HG03066 (cell line): ENCODE data around the gene UBE2D1.

ENCODE experiments used
- ATAC-seq: cut with Tn5 transposase; IDR thresholded peaks from one replicate; pipeline ENCODE4 v1.9.1; 2021; ENCODE audit warnings: low read depth; ENCODE audit not compliant: unreplicated experiment

UBE2D1 gene

GRCh38 chr10:58336242-58336641 is 1.4 kb downstream of the UBE2D1 start:
- ATAC-seq, result no peak

DNA sequence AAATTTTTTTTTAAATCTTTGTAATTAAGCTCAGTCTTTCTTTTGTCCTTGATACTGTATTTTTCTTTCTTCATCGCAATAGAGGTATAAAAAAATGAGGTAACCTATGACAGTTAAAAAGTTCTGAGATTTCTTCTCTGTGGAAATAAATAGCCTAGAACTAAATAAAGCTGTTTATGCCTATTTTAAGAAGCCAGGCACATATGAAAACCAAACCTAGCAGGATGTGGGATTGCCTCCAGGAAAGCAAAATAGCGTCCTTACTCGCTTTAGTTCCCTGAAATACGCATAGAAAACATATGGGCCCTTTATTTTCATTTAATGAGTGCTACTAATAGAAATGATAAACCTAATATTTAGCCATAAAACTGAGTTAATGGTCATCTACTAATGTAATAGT is 6.6 kb downstream of the UBE2D1 start:
- no peak for ATAC-seq

GRCh38 chr10:58341947-58342346 is 7.1 kb downstream of the UBE2D1 start:
- ATAC-seq, result no peak

DNA sequence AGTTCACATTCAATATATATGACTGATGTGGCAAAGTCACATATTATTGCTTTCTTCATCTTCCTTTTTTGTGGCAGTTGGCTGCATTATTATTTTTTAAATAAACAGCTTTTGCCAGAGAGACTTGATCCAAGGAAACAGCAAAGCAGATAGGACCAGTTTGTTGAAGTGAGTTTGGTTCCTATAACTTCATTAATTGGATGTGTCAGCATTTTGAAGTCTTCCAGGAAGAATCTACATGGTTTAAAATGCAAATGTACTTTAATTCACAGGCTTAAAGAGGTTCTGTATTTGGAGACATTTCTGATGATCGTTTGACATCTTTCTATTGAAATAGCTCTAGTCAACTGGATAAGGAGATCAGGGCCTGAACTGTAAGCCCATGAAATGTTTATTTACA is 13.2 kb downstream of the UBE2D1 start:
- no peak for ATAC-seq

DNA sequence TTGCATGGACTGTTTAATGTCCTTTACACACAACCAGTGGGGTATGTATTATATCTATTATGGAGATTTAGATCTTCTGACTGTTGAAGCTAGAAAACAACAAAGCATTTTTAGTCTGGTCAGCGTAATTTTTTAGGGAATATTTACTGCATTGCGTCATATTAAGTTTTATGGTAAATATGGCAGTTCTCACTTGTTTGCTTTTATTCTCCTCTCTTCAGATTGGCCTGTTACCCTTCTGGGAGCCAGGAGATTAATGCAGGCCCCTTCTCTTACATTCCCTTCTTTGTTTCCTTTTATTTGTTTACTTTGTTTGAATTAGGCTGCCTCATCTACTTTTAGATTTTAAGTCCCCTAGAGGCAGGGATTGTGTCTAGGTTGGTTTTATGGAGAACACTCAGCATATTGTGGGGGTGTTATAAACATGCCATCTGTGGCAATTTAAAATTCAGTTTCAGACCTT is 13.8 kb downstream of the UBE2D1 start:
- no peak for ATAC-seq

- no peak for ATAC-seq
Measured at GRCh38 chr10:58350023-58350422, 15.2 kb downstream of the UBE2D1 start.

GRCh38 chr10:58350619-58351323 is 16.0 kb downstream of the UBE2D1 start:
- no peak for ATAC-seq

GRCh38 chr10:58351616-58352578 is 17.1 kb downstream of the UBE2D1 start:
- no peak for ATAC-seq

DNA sequence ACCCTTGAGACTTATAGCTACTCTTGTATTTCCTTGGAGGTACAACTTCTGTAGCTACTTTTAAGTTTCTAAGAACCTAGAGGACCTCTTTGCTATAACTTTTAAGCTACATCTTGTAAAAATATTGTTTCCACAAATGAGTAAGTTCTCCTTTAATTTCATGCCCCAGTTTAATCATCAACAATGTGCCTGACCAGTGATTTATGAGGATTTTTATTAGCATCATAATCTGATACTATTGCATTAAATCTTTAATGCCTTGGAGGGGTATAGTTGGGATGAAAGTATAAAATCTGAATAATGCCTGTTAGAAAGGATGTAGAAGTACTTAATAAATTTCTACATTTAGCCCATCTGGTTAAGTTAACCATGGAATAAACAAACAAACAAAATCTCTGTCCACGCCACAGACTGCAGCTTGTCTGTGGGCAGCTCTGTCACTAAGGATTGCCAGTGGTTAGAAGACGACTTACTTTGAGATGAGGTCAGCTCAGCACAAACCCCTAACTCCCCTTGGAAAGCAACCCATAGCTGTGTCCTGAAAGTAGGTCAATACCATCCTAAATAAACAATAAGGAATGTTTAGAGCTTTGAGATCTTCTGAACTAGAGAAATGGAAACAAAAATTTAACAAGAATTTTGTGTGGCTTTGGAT is 18.3 kb downstream of the UBE2D1 start:
- no peak for ATAC-seq

- ATAC-seq, result no peak
Measured at GRCh38 chr10:58356756-58357155, 21.9 kb downstream of the UBE2D1 start.

DNA sequence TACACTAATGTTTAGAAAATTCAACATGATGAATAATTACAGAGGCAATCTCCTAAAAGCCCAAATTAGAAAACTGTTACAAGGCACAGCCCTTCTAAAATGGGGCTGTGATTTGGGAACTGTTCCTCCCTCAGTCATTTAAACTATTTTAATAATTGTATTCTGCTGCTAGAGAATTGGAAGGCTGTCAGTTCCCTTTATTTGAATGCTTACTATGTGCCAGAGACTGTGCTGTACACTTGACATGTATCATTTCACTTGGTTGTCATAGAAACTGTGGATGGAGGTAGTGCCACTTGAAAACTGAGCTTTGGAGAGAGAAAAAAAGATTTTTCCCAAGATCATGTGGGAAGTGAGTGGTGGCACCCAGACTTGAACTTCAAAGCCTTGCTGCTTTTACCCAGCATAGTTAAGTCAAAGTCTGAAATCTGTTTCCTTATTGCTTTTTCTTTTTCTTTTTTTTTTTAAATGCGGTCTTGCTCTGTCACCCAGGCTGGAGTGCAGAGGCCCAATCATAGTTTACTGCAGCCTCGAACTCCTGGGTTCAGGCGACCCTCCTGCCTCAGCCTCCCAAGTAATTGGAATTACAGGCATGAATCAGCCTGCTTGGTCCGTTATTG is 23.6 kb downstream of the UBE2D1 start:
- no peak for ATAC-seq

GRCh38 chr10:58358947-58359346 is 24.1 kb downstream of the UBE2D1 start:
- no peak for ATAC-seq

DNA sequence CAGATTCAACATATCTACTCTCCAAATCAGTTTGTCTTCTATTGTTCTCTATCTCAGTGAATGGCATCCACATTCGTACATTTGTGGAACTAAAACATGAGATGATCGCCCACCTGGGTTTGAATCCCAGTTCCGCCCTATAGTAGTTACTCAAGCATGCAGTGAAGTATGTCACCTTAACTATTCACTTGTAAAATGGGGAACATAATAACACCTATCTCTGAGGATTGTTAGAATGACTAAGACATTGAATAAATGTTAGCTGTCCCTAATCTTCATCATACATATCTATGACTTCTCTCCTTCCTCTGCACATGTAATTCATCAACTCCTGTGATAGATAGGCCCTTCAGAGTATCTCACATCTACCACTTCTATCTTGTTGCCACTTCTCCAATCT is 24.7 kb downstream of the UBE2D1 start:
- no peak for ATAC-seq

GRCh38 chr10:58360412-58361004 is 25.7 kb downstream of the UBE2D1 start:
- ATAC-seq, result no peak

DNA sequence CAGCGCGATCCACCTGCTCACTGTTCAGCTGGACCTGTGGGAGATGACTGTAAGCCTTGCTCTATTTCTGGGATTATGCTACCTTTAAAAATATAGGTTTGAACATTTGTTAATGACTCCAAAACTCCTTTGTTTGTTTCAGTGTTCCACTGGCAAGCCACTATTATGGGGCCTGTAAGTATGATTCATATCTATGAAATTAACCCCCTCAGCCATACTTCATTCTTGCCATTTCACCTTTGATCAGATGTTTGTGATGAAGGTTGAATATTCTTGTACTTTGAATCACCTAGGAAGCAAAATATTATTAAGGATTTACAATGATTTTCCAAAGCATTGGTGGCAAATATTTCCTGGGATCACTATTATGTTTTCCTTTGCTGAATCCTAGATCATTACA is 26.5 kb downstream of the UBE2D1 start:
- no peak for ATAC-seq

DNA sequence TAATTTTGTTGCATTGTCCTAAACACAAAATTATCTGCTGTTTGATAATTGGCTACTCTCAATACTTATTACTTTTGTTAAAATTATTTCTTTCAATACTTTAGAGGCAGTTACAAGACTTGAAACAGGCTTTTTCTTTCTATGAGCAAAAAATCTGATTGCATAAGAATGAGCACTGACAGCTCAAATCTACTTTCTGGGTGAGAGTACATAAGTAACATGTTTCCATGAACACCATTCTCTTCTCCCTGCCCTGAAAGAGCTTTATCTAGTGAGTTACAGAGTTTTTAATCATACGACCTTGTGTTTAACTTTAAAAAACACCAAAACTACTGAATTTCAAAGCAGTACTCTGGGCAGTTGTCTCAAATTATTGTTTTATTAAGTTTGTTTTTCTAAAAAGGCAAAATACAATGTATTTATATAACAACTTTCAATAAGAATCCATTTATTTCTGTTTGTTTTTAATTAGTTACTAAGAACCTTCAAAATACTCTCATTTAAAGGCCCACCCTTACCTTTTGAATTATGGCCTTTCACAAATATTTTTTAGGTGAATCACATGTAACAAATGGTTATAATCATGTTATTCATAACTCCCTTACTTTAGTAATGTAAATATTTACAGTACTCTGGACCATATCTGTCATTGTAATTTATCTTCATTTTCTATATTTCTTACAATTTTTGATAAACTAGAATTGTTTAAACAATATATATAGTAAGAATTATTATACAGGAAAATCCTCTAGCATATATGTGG is 27.4 kb downstream of the UBE2D1 start:
- no peak for ATAC-seq

DNA sequence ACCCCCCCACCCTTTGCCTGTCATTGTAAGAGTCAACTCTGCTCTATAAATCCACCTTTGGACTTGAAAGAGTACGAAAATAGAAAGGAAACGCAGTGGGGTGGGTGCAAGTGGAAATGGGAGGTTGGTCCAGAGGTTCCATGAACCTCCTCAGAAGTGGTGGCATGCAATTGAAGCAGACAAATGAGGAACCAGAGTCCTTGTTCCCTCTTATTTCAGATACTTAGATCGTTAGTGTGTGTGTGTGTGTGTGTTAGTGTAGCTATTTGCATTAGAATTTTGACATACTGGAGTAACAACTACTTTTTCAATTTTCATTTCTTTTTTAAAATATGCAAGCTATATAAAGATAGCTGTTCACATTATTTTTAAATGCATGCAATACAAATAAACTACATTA is 32.3 kb downstream of the UBE2D1 start:
- ATAC-seq, result no peak

- ATAC-seq, result no peak
Measured at GRCh38 chr10:58371473-58371872, 36.7 kb downstream of the UBE2D1 start.

DNA sequence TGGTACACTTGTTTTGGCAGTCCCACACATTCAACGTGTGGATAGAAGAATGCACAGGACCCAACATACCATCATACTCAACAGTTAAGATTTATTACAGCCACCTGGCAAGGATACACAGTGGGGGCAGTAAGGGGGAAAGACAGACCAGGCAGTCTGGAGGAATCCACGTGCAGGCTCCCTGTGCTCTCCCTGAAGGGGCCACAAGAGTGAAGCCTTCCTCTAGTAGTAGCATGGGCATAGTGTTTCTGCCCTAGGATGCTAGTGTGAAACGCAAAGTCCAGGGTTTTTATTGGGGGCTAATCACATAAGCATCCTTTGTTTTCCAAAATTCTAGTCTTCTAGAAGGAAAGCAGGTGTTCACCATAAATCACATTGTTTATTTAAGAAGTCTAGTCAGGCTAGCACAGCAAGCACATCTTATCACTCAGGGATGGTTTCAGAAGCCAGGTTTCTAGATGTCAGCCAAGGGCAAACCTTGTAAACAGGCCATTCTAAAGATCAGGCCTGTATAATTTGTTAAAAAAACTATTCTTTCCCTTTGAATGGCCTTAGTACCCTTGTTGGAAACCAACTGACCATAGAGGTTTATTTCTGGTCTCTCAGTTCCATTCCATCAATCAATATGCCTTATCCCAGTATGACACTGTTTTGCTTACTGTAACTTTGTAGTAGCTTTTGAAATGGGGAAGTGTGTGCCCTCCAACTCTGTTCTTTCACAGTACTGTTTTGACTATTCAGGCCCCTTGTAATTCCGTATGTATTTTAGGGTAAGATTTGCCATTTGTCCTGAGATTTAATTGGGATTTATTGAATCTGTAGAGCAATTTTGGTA is 38.0 kb downstream of the UBE2D1 start:
- peak; percentile 59 for ATAC-seq
